ENCODE data around the gene ATOH8.
A peak's percentile ranks its signal among the peaks of the same experiment; 100 is the strongest.

ATOH8 gene

DNA sequence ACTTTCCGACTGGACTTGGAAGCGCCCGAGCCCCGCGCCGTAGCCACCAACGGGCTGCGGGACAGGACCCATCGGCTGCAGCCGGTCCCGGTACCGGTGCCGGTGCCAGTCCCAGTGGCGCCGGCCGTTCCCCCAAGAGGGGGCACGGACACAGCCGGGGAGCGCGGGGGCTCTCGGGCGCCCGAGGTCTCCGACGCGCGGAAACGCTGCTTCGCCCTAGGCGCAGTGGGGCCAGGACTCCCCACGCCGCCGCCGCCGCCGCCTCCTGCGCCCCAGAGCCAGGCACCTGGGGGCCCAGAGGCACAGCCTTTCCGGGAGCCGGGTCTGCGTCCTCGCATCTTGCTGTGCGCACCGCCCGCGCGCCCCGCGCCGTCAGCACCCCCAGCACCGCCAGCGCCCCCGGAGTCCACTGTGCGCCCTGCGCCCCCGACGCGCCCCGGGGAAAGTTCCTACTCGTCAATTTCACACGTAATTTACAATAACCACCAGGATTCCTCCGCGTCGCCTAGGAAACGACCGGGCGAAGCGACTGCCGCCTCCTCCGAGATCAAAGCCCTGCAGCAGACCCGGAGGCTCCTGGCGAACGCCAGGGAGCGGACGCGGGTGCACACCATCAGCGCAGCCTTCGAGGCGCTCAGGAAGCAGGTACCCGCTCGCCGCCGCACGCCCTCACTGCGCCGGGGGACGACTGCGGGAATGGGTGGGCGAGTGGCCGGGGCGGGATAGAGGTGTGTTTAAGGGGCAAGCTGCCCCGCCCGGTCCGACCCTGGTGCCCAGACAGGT is 713 bp downstream of the ATOH8 start:
- intact Hi-C loops (cut with DNase I; ENCODE audit: low total_unique reads) = loop anchor here (2.0 kb wide), 1 partner anchor 16 kb away; no protein-coding TSS in a partner anchor
- Histone ChIP-seq H3K27me3 (no peaks in the 10 kb centered on the region), H3K27ac (peak overlapping the region; percentile 96 to 97), H3K4me1 (peaks cover 0 to 86% (median 66%) of the 10 kb centered on the region in 4 donors), H3K36me3 (peaks cover 6 to 19% (median 16%) of the 10 kb centered on the region in 3 donors), H3K4me3 (peak overlapping the region; percentile 92 to 96), H3K9me3 (no peaks in the 10 kb centered on the region)
- TF ChIP-seq, protein P1, sequence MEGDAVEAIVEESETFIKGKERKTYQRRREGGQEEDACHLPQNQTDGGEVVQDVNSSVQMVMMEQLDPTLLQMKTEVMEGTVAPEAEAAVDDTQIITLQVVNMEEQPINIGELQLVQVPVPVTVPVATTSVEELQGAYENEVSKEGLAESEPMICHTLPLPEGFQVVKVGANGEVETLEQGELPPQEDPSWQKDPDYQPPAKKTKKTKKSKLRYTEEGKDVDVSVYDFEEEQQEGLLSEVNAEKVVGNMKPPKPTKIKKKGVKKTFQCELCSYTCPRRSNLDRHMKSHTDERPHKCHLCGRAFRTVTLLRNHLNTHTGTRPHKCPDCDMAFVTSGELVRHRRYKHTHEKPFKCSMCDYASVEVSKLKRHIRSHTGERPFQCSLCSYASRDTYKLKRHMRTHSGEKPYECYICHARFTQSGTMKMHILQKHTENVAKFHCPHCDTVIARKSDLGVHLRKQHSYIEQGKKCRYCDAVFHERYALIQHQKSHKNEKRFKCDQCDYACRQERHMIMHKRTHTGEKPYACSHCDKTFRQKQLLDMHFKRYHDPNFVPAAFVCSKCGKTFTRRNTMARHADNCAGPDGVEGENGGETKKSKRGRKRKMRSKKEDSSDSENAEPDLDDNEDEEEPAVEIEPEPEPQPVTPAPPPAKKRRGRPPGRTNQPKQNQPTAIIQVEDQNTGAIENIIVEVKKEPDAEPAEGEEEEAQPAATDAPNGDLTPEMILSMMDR (IDR thresholded peaks at IDR 0.05) = peak; percentile 29 to 30
- DNase-seq = peak in 1 of 2 donors; percentile 72

DNA sequence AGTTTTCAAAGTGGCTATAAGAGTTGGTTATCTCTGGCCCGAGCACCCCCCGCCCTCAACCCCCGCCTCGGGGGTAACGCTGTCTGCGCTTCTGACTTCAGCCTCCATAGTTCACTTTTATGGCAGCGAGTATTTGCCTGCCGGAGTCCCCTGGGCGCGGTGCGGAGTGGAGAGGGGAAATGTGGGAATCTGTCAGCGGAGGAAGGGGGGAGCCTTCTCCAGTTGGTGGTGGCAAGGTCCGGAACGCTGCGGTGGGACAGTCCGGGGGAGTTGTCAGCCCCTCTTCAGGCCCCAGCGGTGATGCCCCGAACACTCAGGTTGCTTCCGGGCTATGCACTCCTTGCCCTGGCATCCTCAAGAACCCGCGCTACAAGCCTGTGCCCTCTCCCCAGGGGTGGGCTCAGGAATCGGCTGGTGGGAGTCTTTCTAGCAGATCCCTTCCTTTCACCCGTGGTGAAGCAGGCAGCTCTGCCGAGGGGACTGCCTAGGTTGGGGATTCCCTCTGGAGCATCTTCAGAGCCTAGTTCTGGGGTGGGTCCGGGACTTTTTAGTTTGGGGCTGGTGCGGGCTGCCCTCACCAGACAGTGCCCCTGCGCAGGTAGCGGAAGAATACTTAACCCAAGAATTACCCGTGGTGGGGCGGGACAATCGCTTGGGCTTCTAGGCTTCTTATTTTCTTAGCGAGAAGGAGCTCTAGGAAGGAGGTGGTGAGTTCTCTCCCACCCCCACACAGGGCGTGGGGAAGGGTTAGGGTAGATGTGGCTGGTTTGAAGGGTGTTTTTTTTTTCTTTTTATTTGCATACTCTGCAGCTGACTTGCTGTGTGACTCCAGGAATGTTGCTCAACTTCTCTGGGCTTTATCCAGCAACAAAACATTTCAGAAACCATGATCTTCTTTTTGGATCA is 1.6 kb downstream of the ATOH8 start:
- Histone ChIP-seq H3K4me1 (peaks cover 0 to 91% (median 67%) of the 10 kb centered on the region in 4 donors), H3K27me3 (no peaks in the 10 kb centered on the region), H3K4me3 (peak overlapping the region; percentile 92 to 96), H3K27ac (peak overlapping the region; percentile 96 to 97), H3K36me3 (peaks cover 6 to 20% (median 16%) of the 10 kb centered on the region in 3 donors), H3K9me3 (no peaks in the 10 kb centered on the region)
- DNase-seq = peak; percentile 55 to 68
- TF ChIP-seq, protein P1 (IDR thresholded peaks at IDR 0.05) = no peak
- intact Hi-C loops (cut with DNase I; ENCODE audit: low total_unique reads) = loop anchor here (2.0 kb wide), 1 partner anchor 15 kb away; no protein-coding TSS in a partner anchor

DNA sequence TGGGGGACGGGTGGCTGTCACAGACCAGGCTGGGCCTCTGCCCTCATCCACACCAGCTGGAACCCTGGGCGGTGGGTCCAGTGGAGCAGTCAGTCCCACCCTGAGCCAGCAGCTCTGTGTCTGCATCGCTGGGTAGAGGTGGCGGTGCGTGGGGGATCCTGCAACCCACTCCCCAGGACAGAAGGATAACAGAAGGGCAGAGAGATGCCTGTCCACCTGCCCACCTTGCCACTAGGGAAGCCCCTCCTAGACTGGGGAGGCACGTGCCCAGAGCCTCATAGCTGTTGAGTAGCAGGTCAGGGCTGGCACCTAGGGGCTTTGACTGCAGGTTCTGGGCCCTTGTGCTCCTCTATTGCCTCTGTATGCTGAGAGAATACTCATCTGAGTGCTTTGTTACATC is 2.4 kb downstream of the ATOH8 start:
- H3K27ac ChIP-seq = peak overlapping the region; percentile 96 to 97
- H3K9me3 ChIP-seq = no peaks in the 10 kb centered on the region
- DNase-seq = peak in 1 of 2 donors; percentile 65
- peak overlapping the region; percentile 92 to 96 for H3K4me3 ChIP-seq
- peaks cover 0 to 91% (median 67%) of the 10 kb centered on the region in 4 donors for H3K4me1 ChIP-seq
- no peaks in the 10 kb centered on the region for H3K27me3 ChIP-seq
- H3K36me3 ChIP-seq = peaks cover 6 to 21% (median 20%) of the 10 kb centered on the region in 3 donors
- intact Hi-C loops (cut with DNase I; ENCODE audit: low total_unique reads) = no loop called here
- TF ChIP-seq, protein P1 (IDR thresholded peaks at IDR 0.05) = no peak

DNA sequence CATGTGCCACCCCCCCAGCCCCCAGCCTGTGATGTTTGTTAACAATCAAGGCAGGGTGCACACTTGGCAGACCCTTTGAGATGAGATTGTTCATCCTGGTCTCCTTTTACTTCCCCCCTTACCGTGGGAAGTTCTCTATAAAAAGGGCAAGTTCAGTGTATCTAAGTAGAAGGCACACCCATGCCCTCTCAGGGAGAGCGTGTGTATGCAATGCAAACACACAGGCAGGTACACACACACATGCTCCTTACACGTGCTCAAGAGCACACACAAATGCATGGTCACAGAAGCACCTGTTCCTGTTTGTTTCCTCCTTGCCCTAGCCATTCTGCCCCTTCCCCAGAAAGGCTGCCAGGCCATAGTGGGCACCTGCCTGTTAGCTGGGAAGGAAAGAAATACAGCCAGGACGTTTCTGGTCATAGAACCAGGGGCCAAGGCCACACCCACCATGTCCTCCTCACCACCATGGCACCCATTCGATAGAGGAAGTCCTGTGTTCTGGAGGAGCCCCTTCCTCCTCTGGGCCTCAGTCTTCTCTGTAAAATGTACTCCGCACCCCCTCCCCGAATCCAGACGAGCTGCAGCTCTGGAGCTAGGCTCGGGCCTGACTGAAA is 3.1 kb downstream of the ATOH8 start:
- intact Hi-C loops (cut with DNase I; ENCODE audit: low total_unique reads) = no loop called here
- TF ChIP-seq, protein P1 (IDR thresholded peaks at IDR 0.05) = no peak
- peaks cover 6 to 21% (median 20%) of the 10 kb centered on the region in 3 donors for H3K36me3 ChIP-seq
- DNase-seq = no peak
- H3K4me1 ChIP-seq = peaks cover 0 to 91% (median 66%) of the 10 kb centered on the region in 4 donors
- H3K4me3 ChIP-seq = peak overlapping the region; percentile 92 to 96
- peak overlapping the region; percentile 96 to 97 for H3K27ac ChIP-seq
- H3K27me3 ChIP-seq = no peaks in the 10 kb centered on the region
- no peaks in the 10 kb centered on the region for H3K9me3 ChIP-seq

DNA sequence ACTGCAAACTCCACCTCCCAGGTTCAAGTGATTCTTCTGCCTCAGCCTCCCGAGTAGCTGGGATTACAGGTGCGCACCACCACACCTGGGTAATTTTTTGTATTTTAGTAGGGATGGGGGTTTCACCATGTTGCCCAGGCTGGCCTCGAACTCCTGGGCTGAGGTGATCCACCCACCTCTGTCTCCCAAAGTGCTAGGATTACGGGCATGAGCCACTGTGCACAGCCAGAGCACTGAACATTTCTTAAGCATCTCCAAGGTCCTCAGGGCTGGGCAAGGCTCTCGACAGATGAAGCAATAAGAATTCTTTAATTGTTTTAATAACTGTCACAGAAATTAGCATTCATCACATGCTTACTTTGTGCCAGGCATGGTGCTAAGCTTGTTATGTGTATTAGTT is 4.1 kb downstream of the ATOH8 start:
- peaks cover 6 to 21% (median 20%) of the 10 kb centered on the region in 3 donors for H3K36me3 ChIP-seq
- H3K27ac ChIP-seq = peak overlapping the region in 1 of 2 donors; percentile 96
- peaks cover 0 to 91% (median 64%) of the 10 kb centered on the region in 4 donors for H3K4me1 ChIP-seq
- peak overlapping the region; percentile 92 to 96 for H3K4me3 ChIP-seq
- no peaks in the 10 kb centered on the region for H3K9me3 ChIP-seq
- DNase-seq = no peak
- TF ChIP-seq, protein P1 (IDR thresholded peaks at IDR 0.05) = no peak
- intact Hi-C loops (cut with DNase I; ENCODE audit: low total_unique reads) = no loop called here
- H3K27me3 ChIP-seq = no peaks in the 10 kb centered on the region

Data from tibial artery (tissue), 4 donors.